GM19239 (cell line): Measurements from ENCODE around the gene KRT33B.
"Not testable (repeated sequence)": the region's sequence is repeated elsewhere in the genome, so short reads cannot be mapped to it uniquely, and the experiment has no call there.

Experiments
- DNase-seq: peaks from one replicate; pipeline ENCODE4 v3.0.0; 2011; ENCODE audit warnings: low spot score; ENCODE audit not compliant: insufficient read length
- FAIRE-seq: peaks from 2 replicates; lab custom pipeline; 2011; peaks lifted over from hg19 to GRCh38; lab: Jason Lieb, UNC

KRT33B gene

GRCh38 chr17:41394254-41394996, 24.8 kb upstream of the KRT33B start:
- FAIRE-seq (no peak), DNase-seq (no peak)

GRCh38 chr17:41393826-41394225, 24.2 kb upstream of the KRT33B start:
- FAIRE-seq, result no peak
- DNase-seq, result no peak

GRCh38 chr17:41393294-41393693, 23.7 kb upstream of the KRT33B start:
- DNase-seq (no peak), FAIRE-seq (no peak)

GRCh38 chr17:41392278-41392677, 22.7 kb upstream of the KRT33B start:
- DNase-seq, result no peak
- no peak for FAIRE-seq

- DNase-seq (no peak), FAIRE-seq (no peak)
Observed at GRCh38 chr17:41391535-41391934, 21.9 kb upstream of the KRT33B start.

GRCh38 chr17:41390411-41390938, 20.9 kb upstream of the KRT33B start:
- no peak for DNase-seq
- FAIRE-seq, result no peak

- DNase-seq (no peak), FAIRE-seq (no peak)
Observed at GRCh38 chr17:41387670-41388069, 18.1 kb upstream of the KRT33B start.

- DNase-seq (no peak), FAIRE-seq (no peak)
Observed at GRCh38 chr17:41386227-41386626, 16.6 kb upstream of the KRT33B start.

- no peak for DNase-seq
- FAIRE-seq, result no peak
Observed at GRCh38 chr17:41383690-41384089, 14.1 kb upstream of the KRT33B start.

GRCh38 chr17:41382394-41382793, 12.8 kb upstream of the KRT33B start:
- FAIRE-seq (no peak), DNase-seq (no peak)

GRCh38 chr17:41381943-41382342, 12.3 kb upstream of the KRT33B start, which contains the start of gene KRT34:
KRT34 (minus strand) TSS chr17:41382306; CDS start chr17:41382246, 60 bp downstream.
- DNase-seq, FAIRE-seq: not testable (repeated sequence)

- DNase-seq, FAIRE-seq: not testable (repeated sequence)
Observed at GRCh38 chr17:41380091-41380490, 10.5 kb upstream of the KRT33B start.

- no peak for DNase-seq
- FAIRE-seq, result no peak
Observed at GRCh38 chr17:41377546-41377945, 7.9 kb upstream of the KRT33B start.

GRCh38 chr17:41369023-41369422, 590 bp downstream of the KRT33B start:
- FAIRE-seq, result no peak
- DNase-seq, result no peak

- FAIRE-seq (no peak), DNase-seq (no peak)
Observed at GRCh38 chr17:41367426-41368075, 2.1 kb downstream of the KRT33B start.

GRCh38 chr17:41366070-41366469, 3.5 kb downstream of the KRT33B start:
- no peak for FAIRE-seq
- no peak for DNase-seq

GRCh38 chr17:41363881-41364280, 5.7 kb downstream of the KRT33B start:
- FAIRE-seq (no peak), DNase-seq (no peak)

GRCh38 chr17:41360296-41360995, 9.2 kb downstream of the KRT33B start:
- no peak for FAIRE-seq

GRCh38 chr17:41354536-41354935, 15.1 kb downstream of the KRT33B start:
- DNase-seq (no peak), FAIRE-seq (no peak)

More at GRCh38 chr17:41360296-41360995, 9.2 kb downstream of the KRT33B start:
- no peak for DNase-seq

GRCh38 chr17:41352597-41353366, 16.8 kb downstream of the KRT33B start:
- no peak for FAIRE-seq
- no peak for DNase-seq
